HG03565 (cell line): ENCODE data around the gene OR6C4.
"Not testable (repeated sequence)": the region's sequence is repeated elsewhere in the genome, so short reads cannot be mapped to it uniquely, and the experiment has no call there.

Experiments
- ATAC-seq: cut with Tn5 transposase; IDR thresholded peaks from one replicate; pipeline ENCODE4 v1.9.1; 2021; ENCODE audit warnings: mild to moderate bottlenecking, moderate library complexity; ENCODE audit not compliant: unreplicated experiment

The OR6C4 gene

DNA sequence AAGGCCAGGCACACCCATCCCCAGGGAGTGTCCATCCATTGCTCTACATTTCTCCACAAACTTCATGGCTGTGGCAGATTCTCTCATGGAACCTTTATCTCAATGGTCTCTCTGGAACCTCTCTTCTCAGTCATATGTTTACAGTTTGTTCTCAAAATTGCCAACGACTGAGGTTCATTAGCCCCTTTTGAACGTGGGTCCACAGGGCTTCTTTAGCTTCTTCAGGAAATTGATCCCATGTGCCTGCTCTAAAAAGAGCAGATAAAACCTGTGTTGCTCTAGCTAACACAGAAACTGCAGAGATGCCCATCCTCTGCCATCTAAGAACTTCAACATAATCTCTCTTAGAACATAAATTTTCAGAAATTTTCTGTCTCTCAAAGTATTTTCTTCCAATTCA is at the start of gene OR6C4:
Gene OR6C4, plus strand, starts transcription at position 301 of the 400 bp plus-strand sequence. CDS start 1,625 bp downstream, outside the sequence.
- no peak for ATAC-seq

DNA sequence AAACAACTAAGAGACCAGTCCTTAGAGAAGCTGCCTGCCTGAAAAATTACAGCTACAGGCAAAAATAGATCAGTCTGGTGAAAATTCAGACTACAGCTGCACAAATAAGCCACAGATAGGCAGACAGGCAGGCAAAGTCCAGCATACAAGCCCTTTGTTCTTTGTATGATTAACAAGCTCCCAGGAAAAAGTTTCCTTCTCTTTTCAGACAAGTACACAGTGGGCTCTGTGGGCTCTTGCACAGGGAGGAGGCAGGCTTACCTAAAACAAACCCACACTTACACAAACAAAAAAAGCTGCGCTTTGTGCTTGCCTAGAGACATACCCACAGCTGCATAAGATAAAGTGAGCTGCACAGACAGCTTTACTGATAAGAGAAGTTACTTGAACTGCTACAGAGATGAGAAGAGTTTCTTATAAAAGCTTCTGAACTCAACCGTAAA is 49.6 kb upstream of the OR6C4 start:
- ATAC-seq, result no peak

DNA sequence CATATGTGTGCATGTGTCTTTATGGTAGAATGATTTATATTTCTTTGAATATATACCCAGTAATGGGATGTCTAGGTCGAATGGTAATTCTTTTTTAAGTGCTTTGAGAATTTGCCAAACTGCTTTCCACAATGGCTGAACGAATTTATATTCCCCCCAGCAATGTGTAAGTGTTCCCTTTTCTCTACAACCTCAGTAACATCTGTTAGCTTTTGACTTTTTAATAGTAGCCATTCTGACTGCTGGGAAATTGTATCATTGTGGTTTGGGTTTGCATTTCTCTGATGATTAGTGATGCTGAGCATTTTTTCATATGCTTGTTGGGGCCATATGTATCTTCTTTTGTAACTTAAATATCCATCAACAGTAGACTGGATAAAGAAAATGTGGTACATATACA is 47.8 kb upstream of the OR6C4 start:
- ATAC-seq, result no peak

DNA sequence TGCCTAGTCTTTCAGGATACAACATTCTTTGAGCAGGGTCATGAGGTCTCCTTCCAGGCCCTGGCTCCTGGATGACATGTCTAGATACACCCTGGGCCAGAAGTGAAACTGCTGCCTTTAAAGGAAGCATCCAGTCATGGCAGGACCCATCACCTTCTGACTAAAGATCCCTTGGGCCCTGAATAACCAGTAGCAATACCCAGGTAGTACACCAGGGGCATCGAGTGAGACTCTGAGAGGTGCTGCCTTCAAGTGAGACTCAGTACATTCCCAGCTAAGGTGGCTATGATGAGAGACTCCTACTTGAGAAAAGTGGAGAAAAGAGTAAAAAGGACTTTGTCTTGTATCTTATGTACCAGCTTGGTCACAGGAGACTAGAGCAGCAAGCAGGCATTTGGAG is 33.7 kb upstream of the OR6C4 start:
- no peak for ATAC-seq

DNA sequence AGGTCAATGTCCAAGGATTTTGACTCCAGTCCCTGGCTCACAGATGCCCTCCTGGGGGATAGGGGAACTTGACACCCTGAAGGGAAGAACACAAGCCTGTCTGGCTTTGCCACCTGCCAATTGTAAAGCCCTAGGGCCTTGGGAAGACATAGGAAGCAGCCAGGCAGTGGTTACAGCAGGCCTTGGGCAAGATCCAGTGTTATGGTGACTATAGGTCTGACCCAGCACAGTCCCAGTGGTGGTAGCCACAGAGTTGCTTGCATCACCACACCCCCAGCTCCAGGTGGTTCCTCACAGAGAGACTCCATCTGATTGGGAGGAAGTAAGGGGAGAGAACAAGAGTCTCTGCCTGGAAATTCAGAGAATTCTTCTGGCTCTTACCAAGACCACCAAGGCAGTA is 33.0 kb upstream of the OR6C4 start:
- no peak for ATAC-seq

DNA sequence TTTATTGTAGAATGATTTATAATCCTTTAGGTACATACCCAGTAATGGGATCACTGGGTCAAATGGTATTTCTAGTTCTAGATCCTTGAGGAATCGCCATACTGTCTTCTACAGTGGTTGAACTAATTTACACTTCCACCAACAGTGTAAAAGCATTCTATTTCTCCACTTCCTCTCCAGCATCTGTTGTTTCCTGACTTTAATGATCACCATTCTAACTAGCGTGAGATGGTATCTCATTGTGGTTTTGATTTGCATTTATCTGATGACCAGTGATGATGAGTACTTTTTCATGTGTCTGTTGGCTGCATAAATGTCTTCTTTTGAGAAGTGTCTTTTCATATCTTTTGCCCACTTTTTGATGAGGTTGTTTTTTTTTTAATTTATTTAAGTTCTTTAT is 1.2 kb upstream of the OR6C4 start:
- not testable (repeated sequence) for ATAC-seq

DNA sequence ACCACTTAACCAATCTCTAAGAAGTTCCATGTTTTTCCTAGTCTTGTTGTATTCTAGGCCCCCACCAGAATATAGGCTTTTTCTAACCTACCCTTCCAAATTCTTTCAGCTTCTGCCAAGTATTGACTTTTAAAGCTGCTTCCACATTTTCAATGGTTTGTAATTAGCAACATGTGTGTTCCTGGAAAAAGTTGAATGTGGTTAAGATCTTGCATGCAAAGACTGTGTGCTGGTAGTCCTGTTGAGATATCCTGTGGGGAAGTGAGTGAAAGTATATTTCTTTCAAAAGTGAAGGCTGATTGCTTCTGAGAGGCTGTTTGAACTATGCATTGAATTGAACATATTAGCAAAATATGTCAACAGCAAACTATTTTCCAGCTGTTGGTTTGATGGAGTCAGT is 646 bp upstream of the OR6C4 start:
- no peak for ATAC-seq

DNA sequence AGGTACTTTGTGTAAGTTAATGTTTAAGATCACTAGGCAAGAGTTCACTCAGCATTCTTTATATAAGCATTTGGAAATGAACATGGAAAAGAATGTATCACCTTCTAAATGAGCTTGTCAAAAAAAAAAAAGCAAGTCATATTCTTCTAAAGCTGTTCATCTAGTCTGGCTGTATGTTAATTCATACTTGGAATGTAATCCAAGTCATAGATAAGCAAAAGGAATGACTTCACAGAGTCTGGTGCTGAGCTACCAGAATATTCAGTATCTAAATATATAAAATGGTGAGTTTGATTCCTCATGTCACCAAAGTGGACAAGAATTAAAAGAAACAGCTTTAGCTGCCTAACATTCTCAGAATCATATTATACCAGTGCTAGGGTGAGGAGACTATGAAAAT is 4.9 kb downstream of the OR6C4 start:
- ATAC-seq, result no peak

DNA sequence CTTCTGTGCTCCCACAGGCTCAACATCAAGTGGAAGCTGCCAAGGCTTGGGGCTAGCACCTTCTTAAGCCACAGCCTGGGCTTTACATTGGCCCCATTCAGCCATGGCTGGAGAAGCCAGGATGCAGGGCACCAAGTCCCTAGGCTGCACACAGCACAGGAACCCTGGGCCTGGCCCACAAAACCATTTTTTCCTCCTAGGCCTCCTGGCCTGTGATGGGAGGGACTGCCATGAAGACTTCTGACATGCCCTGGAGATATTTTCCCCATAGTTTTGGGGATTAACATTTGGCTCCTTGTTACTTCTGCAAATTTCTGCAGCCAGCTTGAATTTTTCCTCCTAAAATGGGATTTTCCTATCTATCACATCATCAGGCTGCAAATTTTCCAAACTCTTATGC is 20.7 kb downstream of the OR6C4 start:
- ATAC-seq, result not testable (repeated sequence)

DNA sequence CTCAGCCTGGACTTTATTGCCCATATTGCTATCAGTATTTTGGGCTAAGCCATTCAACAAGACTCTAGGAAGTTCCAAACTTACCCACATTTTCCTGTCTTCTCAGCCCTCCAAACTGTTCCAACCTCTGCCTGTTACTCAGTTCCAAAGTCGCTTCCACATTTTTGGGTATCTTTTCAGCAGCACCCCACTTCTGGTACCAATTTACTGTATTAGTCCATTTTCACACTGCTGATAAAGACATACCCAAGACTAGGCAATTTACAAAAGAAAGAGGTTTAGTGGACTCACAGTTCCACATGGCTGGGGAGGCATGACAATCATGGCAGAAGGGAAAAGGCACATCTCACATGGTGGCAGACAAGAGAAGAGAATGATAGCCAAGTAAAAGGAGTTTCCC is 21.3 kb downstream of the OR6C4 start:
- not testable (repeated sequence) for ATAC-seq

DNA sequence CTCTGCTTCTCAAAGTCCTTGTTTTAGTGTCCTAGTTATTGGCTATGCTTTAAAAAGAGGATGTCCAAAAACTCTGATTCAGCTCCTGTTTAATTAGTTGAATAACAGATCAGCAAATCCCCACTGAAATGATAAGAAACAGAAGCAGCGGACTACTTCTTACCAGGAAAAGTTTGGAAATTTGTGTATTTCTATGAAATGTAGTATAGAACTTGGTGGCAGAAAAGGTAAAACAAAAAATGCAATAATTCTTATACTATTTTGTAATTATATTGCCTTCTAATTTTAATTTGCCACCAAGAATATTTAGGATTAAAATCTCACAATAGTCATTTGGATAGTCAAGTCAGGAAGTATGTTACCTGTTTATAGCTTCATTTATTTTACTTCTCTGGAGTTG is 22.8 kb downstream of the OR6C4 start, which contains the start of gene OR2AP1:
Gene OR2AP1, plus strand, starts transcription at position 301 of the 400 bp plus-strand sequence. CDS start 1,947 bp downstream, outside the sequence.
- ATAC-seq, result no peak

DNA sequence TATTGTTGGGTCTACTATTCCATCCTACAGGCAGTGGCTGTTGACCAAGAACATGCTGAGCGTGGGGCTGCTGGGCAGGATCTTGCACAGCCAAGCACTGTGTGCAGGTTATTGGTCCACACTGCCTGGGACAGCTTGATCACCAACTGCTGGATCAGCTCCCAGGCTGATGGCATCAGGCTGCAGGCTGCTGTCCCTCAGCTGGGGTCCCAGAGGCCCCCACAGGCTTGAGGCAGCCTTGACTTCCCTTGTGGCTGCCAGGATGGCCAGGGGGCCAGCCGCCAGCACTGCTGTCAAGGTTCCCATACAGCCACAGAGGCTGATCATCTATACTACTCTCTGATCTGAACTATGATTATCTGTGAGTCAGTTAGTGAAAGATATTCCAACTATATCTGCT is 32.7 kb downstream of the OR6C4 start:
- no peak for ATAC-seq

DNA sequence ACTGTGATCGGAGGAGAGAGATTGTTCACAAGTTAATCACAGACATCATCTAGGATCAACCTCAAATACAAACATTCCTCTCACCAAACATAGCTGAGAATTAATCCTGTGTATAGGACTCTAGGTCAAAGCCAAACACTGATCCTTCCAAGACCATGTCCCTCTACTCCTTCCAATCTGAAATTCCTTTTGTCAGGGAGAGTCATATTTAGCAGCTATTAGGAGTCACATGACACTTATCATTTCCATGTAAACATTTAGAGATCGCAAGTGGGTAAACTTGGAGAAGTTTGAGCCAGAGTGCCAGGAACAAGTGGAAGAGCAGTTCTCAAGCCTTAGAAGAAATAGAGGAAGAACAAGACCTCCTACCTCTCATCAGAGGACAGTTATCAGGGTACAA is 36.4 kb downstream of the OR6C4 start:
- no peak for ATAC-seq

DNA sequence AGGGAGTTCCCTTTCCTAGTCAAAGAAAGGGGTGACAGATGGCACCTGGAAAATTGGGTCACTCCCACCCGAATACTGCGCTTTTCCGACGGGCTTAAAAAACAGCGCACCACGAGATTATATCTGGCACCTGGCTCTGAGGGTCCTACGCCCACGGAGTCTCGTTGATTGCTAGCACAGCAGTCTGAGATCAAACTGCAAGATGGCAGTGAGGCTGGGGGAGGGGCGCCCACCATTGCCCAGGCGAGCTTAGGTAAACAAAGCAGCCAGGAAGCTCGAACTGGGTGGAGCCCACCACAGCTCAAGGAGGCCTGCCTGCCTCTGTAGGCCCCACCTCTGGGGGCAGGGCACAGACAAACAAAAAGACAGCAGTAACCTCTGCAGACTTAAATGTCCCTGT is 40.8 kb downstream of the OR6C4 start:
- ATAC-seq, result not testable (repeated sequence)
